WTC11 (cell line): ENCODE results near the gene KDM1B. TPM values are rescaled to one million over a fixed set of nuclear protein-coding genes. Genes with fewer than 3 reads are reported as not detected.
A peak's percentile ranks its signal among the peaks of the same experiment; 100 is the strongest.

ENCODE experiments used
- ATAC-seq: fragments of 200-7000 bp; cut with Tn5 transposase; 2 replicates; pipeline ENCODE4 v1.10.0; 2021; ENCODE audit warnings: mild to moderate bottlenecking, moderate library complexity
- CTCF ChIA-PET: fragments of 300-600 bp; sonication (Branson Sonifier 250); formaldehyde crosslinking; loops from one replicate; lab custom pipeline; 2021; ENCODE audit warnings: antibody characterized with exemption; lab: Charles Lee
- POLR2A ChIA-PET: fragments of 350-600 bp; sonication (Branson Sonifier 250); formaldehyde crosslinking; loops from one replicate; lab custom pipeline; 2021; ENCODE audit warnings: antibody characterized with exemption; lab: Charles Lee
- DNase-seq: peaks from one replicate; pipeline ENCODE4 v3.0.0; 2021; ENCODE audit warnings: low spot score
- H3K27ac Mint-ChIP-seq: 2 replicates; pipeline ENCODE4 v1.8.0; 2021; ENCODE audit warnings: mixed read lengths
- H3K27me3 Mint-ChIP-seq: 2 replicates; pipeline ENCODE4 v1.8.0; 2021; ENCODE audit warnings: low read depth, mild to moderate bottlenecking, moderate library complexity, mixed read lengths
- H3K36me3 Mint-ChIP-seq: 2 replicates; pipeline ENCODE4 v1.8.0; 2021; ENCODE audit warnings: mixed read lengths
- H3K4me1 Mint-ChIP-seq: 2 replicates; pipeline ENCODE4 v1.8.0; 2022; ENCODE audit warnings: mixed read lengths
- H3K4me3 Mint-ChIP-seq: 2 replicates; pipeline ENCODE4 v1.8.0; 2021; ENCODE audit warnings: mild to moderate bottlenecking, moderate library complexity, mixed read lengths
- H3K9me3 Mint-ChIP-seq: 2 replicates; pipeline ENCODE4 v1.8.0; 2021; ENCODE audit warnings: mixed read lengths
- ATF6 ChIP-seq: sonication (generic); formaldehyde crosslinking; IDR thresholded peaks from 2 replicates; pipeline ENCODE4 v1.8.1; 2023; ENCODE audit warnings: mild to moderate bottlenecking, missing genetic modification reagents
- CBFB ChIP-seq: sonication (generic); formaldehyde crosslinking; IDR thresholded peaks from 2 replicates; pipeline ENCODE4 v1.8.1; 2022; ENCODE audit warnings: mild to moderate bottlenecking, low read depth, missing genetic modification reagents
- CDX4 ChIP-seq: fragments of 250-450 bp; sonication (Bioruptor Pico); IDR thresholded peaks from 2 replicates; pipeline ENCODE4 v1.9.0; 2021; ENCODE audit warnings: moderate library complexity, mild to moderate bottlenecking, inconsistent platforms, borderline replicate concordance
- CREB1 ChIP-seq: sonication (generic); formaldehyde crosslinking; IDR thresholded peaks from 2 replicates; pipeline ENCODE4 v1.8.0; 2023; ENCODE audit warnings: mild to moderate bottlenecking, missing genetic modification reagents
- CREM ChIP-seq: sonication (generic); formaldehyde crosslinking; IDR thresholded peaks from 2 replicates; pipeline ENCODE4 v1.8.1; 2022; ENCODE audit warnings: mild to moderate bottlenecking, missing genetic modification reagents, moderate library complexity
- ELF4 ChIP-seq: sonication (generic); formaldehyde crosslinking; IDR thresholded peaks from 2 replicates; pipeline ENCODE4 v1.8.1; 2022; ENCODE audit warnings: low read depth, mild to moderate bottlenecking, moderate library complexity, missing genetic modification reagents
- ETV6 ChIP-seq: sonication (generic); formaldehyde crosslinking; IDR thresholded peaks from 2 replicates; pipeline ENCODE4 v1.8.1; 2022; ENCODE audit warnings: mild to moderate bottlenecking, missing genetic modification reagents
- FOXJ3 ChIP-seq: sonication (generic); formaldehyde crosslinking; IDR thresholded peaks from 2 replicates; pipeline ENCODE4 v1.9.0; 2021; ENCODE audit warnings: missing genetic modification reagents, mild to moderate bottlenecking, borderline replicate concordance
- GRHL2 ChIP-seq: fragments of 250-450 bp; sonication (Bioruptor Pico); IDR thresholded peaks from 2 replicates; pipeline ENCODE4 v1.8.0; 2022; ENCODE audit warnings: mild to moderate bottlenecking, moderate library complexity; ENCODE audit not compliant: insufficient replicate concordance, severe bottlenecking
- HMGA2 ChIP-seq: fragments of 250-450 bp; sonication (Bioruptor Pico); IDR thresholded peaks from 2 replicates; pipeline ENCODE4 v1.4.0; 2021; ENCODE audit warnings: mild to moderate bottlenecking, moderate library complexity
- IRF2 ChIP-seq: sonication (generic); formaldehyde crosslinking; IDR thresholded peaks from 2 replicates; pipeline ENCODE4 v1.8.0; 2022; ENCODE audit warnings: low read depth, missing genetic modification reagents, borderline replicate concordance
- JAZF1 ChIP-seq: fragments of 250-450 bp; sonication (Bioruptor Pico); IDR thresholded peaks from 2 replicates; pipeline ENCODE4 v1.9.0; 2021; ENCODE audit warnings: moderate library complexity, mild to moderate bottlenecking, inconsistent platforms
- MLX ChIP-seq: sonication (generic); formaldehyde crosslinking; IDR thresholded peaks from 2 replicates; pipeline ENCODE4 v1.8.1; 2023; ENCODE audit warnings: mild to moderate bottlenecking, missing genetic modification reagents, moderate library complexity
- NFYB ChIP-seq: sonication (generic); formaldehyde crosslinking; conservative IDR thresholded peaks from 2 replicates; pipeline ENCODE4 v1.8.0; 2022; ENCODE audit warnings: low read depth, missing genetic modification reagents
- SMAD3 ChIP-seq: sonication (generic); formaldehyde crosslinking; IDR thresholded peaks from 2 replicates; pipeline ENCODE4 v1.8.0; 2022; ENCODE audit warnings: missing genetic modification reagents, mild to moderate bottlenecking, borderline replicate concordance
- SOX15 ChIP-seq: fragments of 250-450 bp; sonication (Bioruptor Pico); IDR thresholded peaks from 2 replicates; pipeline ENCODE4 v1.9.0; 2021; ENCODE audit warnings: mild to moderate bottlenecking
- TP53 ChIP-seq: sonication (generic); formaldehyde crosslinking; IDR thresholded peaks from 2 replicates; pipeline ENCODE4 v1.8.1; 2023; ENCODE audit warnings: mild to moderate bottlenecking, missing genetic modification reagents
- ZNF317 ChIP-seq: sonication (generic); formaldehyde crosslinking; IDR thresholded peaks from 2 replicates; pipeline ENCODE4 v1.8.1; 2023; ENCODE audit warnings: low read depth, mild to moderate bottlenecking, moderate library complexity, missing genetic modification reagents, borderline replicate concordance
- ZNF416 ChIP-seq: fragments of 250-450 bp; sonication (Bioruptor Pico); IDR thresholded peaks from 2 replicates; pipeline ENCODE4 v1.9.0; 2021; ENCODE audit warnings: mild to moderate bottlenecking, inconsistent platforms
- ZSCAN18 ChIP-seq: fragments of 250-450 bp; sonication (Bioruptor Pico); IDR thresholded peaks from 2 replicates; pipeline ENCODE4 v2.1.2; 2022; ENCODE audit warnings: mild to moderate bottlenecking, moderate library complexity
- total RNA-seq: library from RNA; stranded (reverse); gene quantifications from 3 replicates; pipeline ENCODE4 v1.2.3, GENCODE V29; 2021
- TF ChIP-seq, protein P1 (sequence below): sonication (generic); formaldehyde crosslinking; IDR thresholded peaks from 2 replicates; pipeline ENCODE4 v1.8.1; 2023; ENCODE audit warnings: mild to moderate bottlenecking, missing genetic modification reagents, moderate library complexity
- TF ChIP-seq, protein P2 (sequence below): fragments of 200-600 bp; IDR thresholded peaks from 2 replicates; pipeline ENCODE4 v1.8.0; 2022; ENCODE audit warnings: antibody characterized with exemption
- TF ChIP-seq, protein P3 (sequence below): sonication (generic); formaldehyde crosslinking; IDR thresholded peaks from 2 replicates; pipeline ENCODE4 v1.8.1; 2022; ENCODE audit warnings: low read depth, mild to moderate bottlenecking, moderate library complexity, missing genetic modification reagents, borderline replicate concordance
- TF ChIP-seq, protein P4 (sequence below): sonication (generic); formaldehyde crosslinking; IDR thresholded peaks from 2 replicates; pipeline ENCODE4 v1.8.1; 2023; ENCODE audit warnings: mild to moderate bottlenecking, moderate library complexity, missing genetic modification reagents

The KDM1B gene
- total RNA-seq, 1 experiment from 2014 or later, result 6.7 TPM

GRCh38 chr6:18245079-18245478 is 89.9 kb downstream of the KDM1B start:
- Mint-ChIP-seq H3K4me3 (no peak overlapping the region), H3K27me3 (no peaks in the 10 kb centered on the region), H3K36me3 (peaks cover 78% of the 10 kb centered on the region), H3K27ac (no peak overlapping the region; the same call in 1 of the 2 replicates), H3K4me1 (peaks cover 36% of the 10 kb centered on the region), H3K9me3 (no peaks in the 10 kb centered on the region)
- TF ChIP-seq SMAD3 (CRISPR knock-in tag) (no peak), MLX (CRISPR knock-in tag) (no peak), ZNF317 (no peak), SOX15 (CRISPR knock-in tag) (no peak), CDX4 (no peak), ELF4 (CRISPR knock-in tag) (no peak), NFYB (CRISPR knock-in tag) (no peak), ATF6 (CRISPR knock-in tag) (no peak)
- TF ChIP-seq, protein P1, sequence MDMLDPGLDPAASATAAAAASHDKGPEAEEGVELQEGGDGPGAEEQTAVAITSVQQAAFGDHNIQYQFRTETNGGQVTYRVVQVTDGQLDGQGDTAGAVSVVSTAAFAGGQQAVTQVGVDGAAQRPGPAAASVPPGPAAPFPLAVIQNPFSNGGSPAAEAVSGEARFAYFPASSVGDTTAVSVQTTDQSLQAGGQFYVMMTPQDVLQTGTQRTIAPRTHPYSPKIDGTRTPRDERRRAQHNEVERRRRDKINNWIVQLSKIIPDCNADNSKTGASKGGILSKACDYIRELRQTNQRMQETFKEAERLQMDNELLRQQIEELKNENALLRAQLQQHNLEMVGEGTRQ, result no peak
- TF ChIP-seq, protein P2, sequence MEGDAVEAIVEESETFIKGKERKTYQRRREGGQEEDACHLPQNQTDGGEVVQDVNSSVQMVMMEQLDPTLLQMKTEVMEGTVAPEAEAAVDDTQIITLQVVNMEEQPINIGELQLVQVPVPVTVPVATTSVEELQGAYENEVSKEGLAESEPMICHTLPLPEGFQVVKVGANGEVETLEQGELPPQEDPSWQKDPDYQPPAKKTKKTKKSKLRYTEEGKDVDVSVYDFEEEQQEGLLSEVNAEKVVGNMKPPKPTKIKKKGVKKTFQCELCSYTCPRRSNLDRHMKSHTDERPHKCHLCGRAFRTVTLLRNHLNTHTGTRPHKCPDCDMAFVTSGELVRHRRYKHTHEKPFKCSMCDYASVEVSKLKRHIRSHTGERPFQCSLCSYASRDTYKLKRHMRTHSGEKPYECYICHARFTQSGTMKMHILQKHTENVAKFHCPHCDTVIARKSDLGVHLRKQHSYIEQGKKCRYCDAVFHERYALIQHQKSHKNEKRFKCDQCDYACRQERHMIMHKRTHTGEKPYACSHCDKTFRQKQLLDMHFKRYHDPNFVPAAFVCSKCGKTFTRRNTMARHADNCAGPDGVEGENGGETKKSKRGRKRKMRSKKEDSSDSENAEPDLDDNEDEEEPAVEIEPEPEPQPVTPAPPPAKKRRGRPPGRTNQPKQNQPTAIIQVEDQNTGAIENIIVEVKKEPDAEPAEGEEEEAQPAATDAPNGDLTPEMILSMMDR, result no peak
- TF ChIP-seq, protein P3, sequence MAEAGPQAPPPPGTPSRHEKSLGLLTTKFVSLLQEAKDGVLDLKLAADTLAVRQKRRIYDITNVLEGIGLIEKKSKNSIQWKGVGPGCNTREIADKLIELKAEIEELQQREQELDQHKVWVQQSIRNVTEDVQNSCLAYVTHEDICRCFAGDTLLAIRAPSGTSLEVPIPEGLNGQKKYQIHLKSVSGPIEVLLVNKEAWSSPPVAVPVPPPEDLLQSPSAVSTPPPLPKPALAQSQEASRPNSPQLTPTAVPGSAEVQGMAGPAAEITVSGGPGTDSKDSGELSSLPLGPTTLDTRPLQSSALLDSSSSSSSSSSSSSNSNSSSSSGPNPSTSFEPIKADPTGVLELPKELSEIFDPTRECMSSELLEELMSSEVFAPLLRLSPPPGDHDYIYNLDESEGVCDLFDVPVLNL (CRISPR knock-in tag), result no peak
- TF ChIP-seq, protein P4, sequence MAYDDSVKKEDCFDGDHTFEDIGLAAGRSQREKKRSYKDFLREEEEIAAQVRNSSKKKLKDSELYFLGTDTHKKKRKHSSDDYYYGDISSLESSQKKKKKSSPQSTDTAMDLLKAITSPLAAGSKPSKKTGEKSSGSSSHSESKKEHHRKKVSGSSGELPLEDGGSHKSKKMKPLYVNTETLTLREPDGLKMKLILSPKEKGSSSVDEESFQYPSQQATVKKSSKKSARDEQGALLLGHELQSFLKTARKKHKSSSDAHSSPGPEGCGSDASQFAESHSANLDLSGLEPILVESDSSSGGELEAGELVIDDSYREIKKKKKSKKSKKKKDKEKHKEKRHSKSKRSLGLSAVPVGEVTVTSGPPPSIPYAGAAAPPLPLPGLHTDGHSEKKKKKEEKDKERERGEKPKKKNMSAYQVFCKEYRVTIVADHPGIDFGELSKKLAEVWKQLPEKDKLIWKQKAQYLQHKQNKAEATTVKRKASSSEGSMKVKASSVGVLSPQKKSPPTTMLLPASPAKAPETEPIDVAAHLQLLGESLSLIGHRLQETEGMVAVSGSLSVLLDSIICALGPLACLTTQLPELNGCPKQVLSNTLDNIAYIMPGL (CRISPR knock-in tag), result no peak
- DNase-seq, result no peak
- no peak for ATAC-seq
- ChIA-PET POLR2A (no interaction called here), CTCF (no interaction called here)

DNA sequence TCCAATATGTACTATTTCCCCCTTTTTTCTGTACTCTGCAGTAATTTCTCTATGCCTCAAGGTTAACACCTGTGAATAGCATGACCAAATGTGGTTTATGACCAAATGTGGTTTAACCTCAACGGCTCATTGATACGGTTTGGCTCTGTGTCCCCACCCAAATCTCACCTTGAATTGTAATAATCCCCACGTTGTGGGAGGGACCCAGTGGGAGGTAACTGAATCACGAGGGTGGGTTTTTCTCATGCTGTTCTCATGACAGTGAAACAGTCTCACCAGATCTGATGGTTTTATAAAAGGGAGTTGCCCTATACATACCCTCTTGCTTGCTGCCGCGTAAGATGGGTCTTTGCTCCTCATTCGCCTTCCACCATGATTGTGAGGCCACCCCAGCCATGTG is 90.4 kb downstream of the KDM1B start:
- H3K36me3 Mint-ChIP-seq, result peaks cover 78% of the 10 kb centered on the region
- H3K27ac Mint-ChIP-seq, result peak overlapping the region; percentile 90
- ATAC-seq (no peak), DNase-seq (no peak)
- CTCF ChIA-PET, result no interaction called here
- no peaks in the 10 kb centered on the region for H3K9me3 Mint-ChIP-seq
- POLR2A ChIA-PET, result no interaction called here
- peaks cover 31% of the 10 kb centered on the region for H3K4me1 Mint-ChIP-seq
- no peaks in the 10 kb centered on the region for H3K27me3 Mint-ChIP-seq
- no peak overlapping the region for H3K4me3 Mint-ChIP-seq
- TF ChIP-seq GRHL2 (CRISPR knock-in tag) (no peak), CREM (CRISPR knock-in tag) (no peak), CREB1 (CRISPR knock-in tag) (no peak), ZNF416 (CRISPR knock-in tag) (no peak), JAZF1 (CRISPR knock-in tag) (no peak), TP53 (no peak), IRF2 (CRISPR knock-in tag) (no peak), FOXJ3 (no peak), CBFB (CRISPR knock-in tag) (no peak), ETV6 (CRISPR knock-in tag) (no peak), HMGA2 (CRISPR knock-in tag) (no peak), ZSCAN18 (CRISPR knock-in tag) (no peak)
- TF ChIP-seq, protein P3 (CRISPR knock-in tag), result no peak
